Inflammatory macrophage treated with lipopolysaccharide for 4 hours (primary cell): ENCODE measurements around the gene GMDS.

ENCODE experiments used
- DNase-seq: peaks from one replicate; pipeline ENCODE4 v3.0.0-alpha.2; 2020

The GMDS gene

DNA sequence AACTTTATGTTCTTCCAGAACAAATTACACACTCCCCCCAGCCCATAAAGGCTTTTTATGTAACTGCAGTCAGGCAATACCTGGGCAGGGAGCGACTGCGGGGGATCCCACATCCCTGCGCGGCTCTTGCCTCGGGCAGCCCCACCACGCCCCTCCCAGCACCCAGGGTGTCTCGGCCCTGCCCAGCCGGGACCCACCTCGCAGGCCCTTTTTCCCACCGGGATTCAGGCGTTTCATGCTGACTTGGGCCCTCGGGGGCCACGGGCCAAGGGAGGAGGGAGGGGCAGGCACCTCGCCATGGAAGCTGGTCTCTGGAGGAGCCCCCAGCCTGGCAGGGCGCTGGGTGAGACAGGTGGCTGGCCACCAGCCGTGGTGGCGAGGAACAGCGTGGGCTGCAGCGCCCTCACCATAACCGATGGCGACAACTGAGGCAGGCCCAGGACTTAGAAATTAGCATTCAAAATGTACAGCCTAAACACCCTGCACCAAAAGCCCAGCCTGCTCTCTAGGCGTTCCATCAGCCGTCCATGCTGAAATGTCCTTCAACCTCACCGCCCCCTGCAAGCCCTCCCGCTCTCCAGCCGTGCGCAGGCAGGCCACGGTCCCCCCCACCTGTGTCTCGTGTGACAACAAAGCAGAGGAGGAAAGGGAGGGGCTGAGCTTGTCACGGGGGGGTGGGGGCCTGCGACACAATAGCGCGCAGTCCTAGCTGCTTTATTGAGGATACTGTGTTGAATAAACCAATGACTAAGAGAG is 650.8 kb downstream of the GMDS start:
- no peak for DNase-seq

- no peak for DNase-seq
Measured at GRCh38 chr6:1593958-1594314, 651.5 kb downstream of the GMDS start.

DNA sequence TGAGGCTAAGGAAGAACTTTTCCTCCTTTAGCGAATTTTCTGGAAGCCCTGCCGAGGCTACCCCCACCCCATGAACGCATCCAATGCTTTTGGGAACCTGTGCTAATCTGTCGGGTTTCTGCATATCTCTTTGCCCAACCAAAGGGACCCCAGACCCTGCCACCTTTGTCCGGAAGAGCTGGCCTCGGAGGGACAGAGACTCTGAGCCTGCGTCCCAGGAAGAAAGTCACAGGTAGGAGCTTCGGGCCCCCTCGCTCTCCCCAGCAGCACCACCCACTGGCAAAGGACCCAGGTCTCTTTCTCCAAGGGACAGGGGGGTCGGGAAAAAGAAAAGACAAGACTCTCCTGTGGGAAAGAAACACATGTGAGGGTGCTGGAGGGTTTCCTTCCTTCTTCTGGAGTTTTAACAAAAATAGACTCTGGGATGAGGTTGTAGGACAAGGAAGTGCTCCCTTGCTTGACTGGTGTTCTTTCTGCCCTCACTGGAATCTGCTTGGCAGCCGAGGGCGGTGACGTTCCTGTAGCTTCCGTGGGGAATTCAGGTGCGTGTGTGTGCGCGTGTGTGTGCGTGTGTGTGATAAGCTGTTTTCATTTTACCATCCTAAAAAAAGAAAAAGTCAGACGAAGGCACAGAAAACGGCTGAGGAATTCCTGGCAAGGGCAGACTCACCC is 652.0 kb downstream of the GMDS start:
- DNase-seq = no peak

- DNase-seq = no peak
Measured at GRCh38 chr6:1592852-1593251, 652.6 kb downstream of the GMDS start.

DNA sequence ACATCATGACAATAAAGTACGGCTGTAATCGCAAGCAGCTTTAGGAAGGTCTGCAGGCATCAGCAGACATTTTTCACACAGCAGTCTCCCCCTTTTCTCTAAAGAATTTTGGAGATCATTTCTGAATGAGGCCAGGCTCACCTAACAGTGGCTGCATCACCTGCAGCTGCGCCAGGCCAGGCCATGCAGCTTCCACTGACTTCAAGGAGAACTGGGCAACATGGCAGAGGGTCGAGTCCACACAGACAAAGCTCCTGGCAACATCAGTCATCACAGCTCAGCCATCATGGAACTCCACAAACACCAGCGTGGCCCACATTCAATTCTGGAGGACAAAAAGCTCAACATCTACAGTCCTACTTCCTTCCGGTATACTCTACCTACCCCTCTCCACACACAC is 653.5 kb downstream of the GMDS start:
- no peak for DNase-seq

DNA sequence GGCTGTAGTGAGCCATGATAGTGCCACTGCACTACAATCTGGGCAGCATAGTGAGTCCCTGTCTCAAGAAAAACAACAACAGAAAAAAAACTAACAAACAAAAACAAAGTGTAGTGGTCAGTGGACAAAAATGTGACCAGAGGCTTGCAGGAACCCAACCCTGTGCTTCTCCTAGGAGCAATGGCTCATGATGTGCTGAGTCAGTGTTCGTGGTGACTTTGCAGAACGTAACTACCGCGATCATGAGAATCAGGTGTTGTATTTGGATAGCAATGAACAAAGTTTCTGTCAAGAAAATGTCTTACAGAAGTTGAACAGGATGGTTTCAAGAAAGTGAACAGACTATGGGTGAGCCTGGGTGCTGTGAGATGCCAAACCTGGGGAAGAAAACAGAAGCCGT is 654.2 kb downstream of the GMDS start:
- DNase-seq = no peak

DNA sequence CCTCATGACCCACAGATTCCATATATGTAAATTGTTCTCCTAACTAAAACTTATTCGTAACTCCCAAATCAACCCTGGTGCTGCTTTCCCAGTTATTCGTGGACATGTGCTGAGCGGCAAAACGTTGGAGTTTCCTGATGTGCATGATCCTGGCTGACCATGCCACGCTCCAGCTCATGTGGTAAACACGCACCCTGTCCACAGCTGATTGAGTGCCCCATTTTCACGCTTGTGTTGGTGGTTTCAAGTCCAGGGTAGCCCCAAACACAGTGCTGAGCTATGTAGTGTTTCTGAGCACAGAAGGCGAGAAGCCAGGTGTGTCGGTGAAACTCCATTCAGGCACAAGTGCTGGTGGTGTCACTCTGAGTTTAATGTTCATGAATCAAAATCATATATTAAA is 654.8 kb downstream of the GMDS start:
- no peak for DNase-seq

- DNase-seq = no peak
Measured at GRCh38 chr6:1589208-1589607, 656.2 kb downstream of the GMDS start.

DNA sequence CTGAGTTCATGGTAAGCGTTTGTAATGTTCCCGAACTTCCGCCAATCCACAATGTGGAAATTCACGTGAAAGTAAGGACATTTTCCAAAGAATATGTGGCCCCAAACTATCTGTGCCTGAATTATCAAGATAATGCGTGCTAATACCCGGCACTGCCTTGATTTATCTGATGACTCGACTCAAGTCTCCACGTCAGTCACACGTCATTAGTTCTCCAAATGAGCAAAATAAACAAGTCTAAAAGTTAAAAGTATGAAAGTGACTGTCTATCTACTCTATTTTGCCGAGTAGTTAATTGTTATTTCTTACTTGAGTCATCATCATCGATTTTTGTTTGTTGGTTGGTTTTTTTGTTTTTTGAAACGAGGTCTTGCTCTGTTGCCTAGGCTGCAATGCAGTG is 657.4 kb downstream of the GMDS start:
- DNase-seq = no peak

DNA sequence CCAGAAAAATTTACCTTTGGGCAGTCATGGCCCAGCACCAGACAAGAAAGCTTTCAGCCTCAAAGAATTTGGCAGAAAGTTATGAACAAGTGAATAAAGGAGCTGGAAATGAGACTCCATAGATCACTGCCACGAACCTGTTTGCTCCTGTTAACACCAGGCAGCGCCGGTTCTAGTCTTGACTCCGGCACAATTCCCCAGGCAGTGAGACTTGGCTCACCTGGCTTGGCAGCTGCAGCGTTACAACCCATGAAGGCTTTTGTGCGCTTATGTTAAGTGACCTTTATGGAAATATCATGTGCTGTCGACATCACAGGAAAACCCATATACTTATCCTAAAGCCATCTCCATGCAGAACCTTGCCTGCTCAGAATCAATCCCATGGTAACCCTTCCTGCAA is 657.9 kb downstream of the GMDS start:
- no peak for DNase-seq

- no peak for DNase-seq
Measured at GRCh38 chr6:1586861-1587450, 658.4 kb downstream of the GMDS start.

DNA sequence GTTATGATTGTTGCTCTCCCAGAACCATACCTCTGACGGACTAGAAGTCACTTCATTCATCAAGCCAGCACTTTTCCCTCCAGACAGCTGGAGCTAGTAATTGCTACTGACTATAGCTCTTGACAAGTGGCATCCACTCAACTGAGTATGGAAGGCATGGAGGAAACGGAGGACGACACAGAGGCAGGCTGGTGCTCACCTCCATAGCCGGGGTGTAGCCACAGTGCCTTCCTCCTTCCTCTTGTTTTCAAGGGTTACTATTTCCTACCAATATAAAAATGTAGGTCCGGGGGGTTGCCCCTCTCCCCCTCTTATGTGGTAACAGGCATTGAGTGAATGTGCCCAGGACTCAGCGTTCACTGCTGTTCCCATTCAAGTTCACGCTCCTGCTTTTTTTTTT is 659.1 kb downstream of the GMDS start:
- DNase-seq = no peak

- no peak for DNase-seq
Measured at GRCh38 chr6:1585669-1586049, 659.7 kb downstream of the GMDS start.

DNA sequence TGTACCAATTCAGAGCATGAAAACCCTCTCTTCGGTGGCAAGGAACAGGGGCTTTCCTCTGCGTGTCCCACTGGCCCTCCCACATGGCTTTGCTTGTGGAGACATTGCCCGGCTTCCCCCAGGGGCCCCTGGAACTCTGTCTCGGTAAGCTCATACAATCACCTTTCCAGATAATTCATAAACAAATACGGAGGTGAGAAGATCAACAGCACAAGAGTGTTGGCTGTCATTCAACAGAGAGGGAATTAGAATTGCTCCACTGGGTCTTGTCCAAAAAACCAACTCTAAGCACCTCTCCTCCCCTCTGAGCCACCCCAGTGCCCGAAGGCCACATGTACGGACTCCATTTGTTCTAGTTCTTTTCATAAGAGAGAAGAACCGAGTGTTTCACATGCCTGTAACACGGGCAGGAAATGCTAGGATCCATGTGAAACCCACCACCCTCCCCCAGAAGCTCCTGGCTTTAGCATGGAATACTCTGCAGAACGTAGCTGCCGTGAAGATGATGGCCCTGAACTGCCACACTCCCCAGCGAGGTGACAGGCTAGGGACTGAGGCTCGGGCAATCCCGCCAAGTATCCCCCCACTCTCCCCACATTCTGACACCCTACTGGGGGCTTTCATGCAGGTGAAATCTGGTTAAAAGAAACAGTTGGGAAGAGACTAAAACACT is 660.3 kb downstream of the GMDS start:
- no peak for DNase-seq

DNA sequence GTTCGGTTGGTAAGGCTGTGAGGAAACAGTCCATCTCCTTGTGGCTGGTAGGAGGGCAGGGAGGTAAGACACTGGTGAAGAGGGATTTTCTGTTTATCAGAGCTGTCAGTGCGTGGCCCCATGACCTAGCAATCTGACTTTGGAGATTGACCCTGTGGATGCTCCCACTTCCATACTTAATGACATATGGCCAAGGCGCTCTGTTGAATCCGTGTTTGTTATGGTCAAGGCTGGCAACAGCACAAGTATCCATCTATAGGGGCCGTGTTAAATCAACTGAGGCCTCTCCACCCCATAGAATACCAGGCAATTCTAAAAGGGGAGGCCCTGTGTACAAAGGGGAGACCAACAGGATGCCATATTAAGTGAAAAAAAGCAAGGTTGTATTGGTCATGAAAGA is 661.3 kb downstream of the GMDS start:
- DNase-seq = no peak

GRCh38 chr6:1581120-1581991 is 664.0 kb downstream of the GMDS start:
- DNase-seq = no peak

GRCh38 chr6:1580585-1580984 is 664.8 kb downstream of the GMDS start:
- no peak for DNase-seq

- no peak for DNase-seq
Measured at GRCh38 chr6:1580109-1580508, 665.3 kb downstream of the GMDS start.

GRCh38 chr6:1579096-1579495 is 666.3 kb downstream of the GMDS start:
- no peak for DNase-seq

DNA sequence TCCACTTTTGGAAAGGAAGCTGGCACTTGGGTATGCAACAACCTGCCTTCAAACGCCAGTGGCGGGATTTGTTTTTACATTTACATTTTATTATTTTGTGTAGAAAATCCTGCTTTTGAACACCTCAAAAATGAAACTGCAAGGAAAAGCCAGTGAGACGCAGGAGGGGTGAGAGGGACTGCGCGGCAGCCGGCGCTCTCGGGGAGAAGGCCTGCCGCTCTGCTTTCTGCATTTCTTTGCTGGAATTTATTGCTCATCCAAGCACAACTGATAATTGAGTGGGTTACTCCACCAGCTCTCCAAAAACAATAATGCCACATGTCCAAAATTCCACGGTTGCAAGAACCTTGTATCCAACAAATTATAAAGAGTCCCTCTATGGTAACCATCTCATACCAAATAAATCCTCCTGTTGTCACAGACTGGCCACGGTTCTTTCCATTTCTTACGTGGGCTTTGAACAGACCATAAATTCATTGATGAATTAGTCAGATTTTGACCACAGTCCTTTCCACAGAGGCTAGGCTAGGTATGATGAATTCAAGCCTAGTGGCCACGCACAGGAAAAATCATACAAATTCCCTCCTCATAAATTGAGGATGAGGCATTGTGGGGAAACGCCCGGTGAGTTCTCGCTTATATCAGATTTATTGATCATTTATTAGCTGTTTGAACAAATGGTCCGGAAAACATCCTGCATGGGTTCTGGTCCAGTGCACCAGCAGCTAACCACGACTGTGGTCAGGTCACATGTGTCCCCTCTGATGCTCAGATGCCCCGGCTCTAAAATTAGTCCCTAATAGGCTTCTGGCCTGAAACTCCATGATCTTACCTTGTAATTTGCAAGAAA is 667.3 kb downstream of the GMDS start:
- DNase-seq = no peak

DNA sequence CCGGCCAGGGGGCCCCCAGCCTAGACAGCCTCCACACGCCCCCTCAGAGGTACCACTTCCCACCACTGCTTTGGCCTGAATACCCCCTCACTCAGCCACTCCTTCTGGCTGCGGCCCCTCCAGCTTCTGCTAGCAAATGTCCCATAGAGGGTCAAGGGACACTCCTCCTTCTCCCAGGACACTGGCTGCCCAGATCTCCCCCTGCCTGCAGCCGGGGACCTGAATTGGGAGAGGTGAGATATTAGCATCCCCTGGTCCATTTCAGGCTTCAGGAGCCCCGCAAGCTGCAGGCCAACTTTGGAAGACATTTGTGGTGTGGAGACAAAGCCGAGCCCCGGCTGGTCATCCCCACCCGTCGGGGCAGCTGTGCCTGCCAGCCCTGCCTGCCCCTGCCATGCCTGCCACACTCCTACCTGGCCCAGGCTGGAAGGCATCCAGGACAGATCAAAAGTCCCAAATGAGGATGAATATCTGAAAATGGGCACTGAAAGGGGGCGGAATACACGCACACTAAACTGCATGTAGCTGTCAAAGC is 668.2 kb downstream of the GMDS start:
- DNase-seq = no peak

GRCh38 chr6:1576711-1577110 is 668.7 kb downstream of the GMDS start:
- no peak for DNase-seq
